HepG2 (cell line): Measurements from ENCODE around the gene ZNF561. TPM values are rescaled to one million over a fixed set of nuclear protein-coding genes. Genes with fewer than 3 reads are reported as not detected.

ENCODE experiments used
- ATF4 ChIP-seq, 2 experiments: fragments of 450-650 bp in 1 of 2; sonication (generic) in 1 of 2; formaldehyde crosslinking; IDR thresholded peaks; 2 replicates each; pipeline versions ENCODE4 v1.5.0 to v1.8.0; 2020 to 2022; ENCODE audit warnings: mild to moderate bottlenecking in 1 of 2, missing genetic modification reagents in 1 of 2
- BHLHE40 ChIP-seq: IDR thresholded peaks from 2 replicates; pipeline ENCODE4 v1.6.1; 2011; ENCODE audit warnings: low read length, improper control_type of control experiment
- CAMTA2 ChIP-seq: sonication (generic); formaldehyde crosslinking; IDR thresholded peaks from 2 replicates; pipeline ENCODE4 v1.4.0; 2020; ENCODE audit warnings: mild to moderate bottlenecking, missing genetic modification reagents, borderline replicate concordance
- FOXM1 ChIP-seq: sonication (generic); formaldehyde crosslinking; IDR thresholded peaks from 2 replicates; pipeline ENCODE4 v1.5.0; 2020; ENCODE audit warnings: missing genetic modification reagents
- GMEB2 ChIP-seq: IDR thresholded peaks from 2 replicates; pipeline ENCODE4 v1.6.1; 2016; ENCODE audit warnings: missing biosample characterization, missing genetic modification reagents, low read depth
- HNF4A ChIP-seq: sonication (generic); formaldehyde crosslinking; IDR thresholded peaks from 2 replicates; pipeline ENCODE4 v1.4.0; 2020; ENCODE audit warnings: missing genetic modification reagents
- KLF12 ChIP-seq: sonication (generic); formaldehyde crosslinking; IDR thresholded peaks from 2 replicates; pipeline ENCODE4 v1.4.0; 2020; ENCODE audit warnings: missing genetic modification reagents, borderline replicate concordance
- MEF2D ChIP-seq: sonication (generic); formaldehyde crosslinking; IDR thresholded peaks from 2 replicates; pipeline ENCODE4 v1.5.1; 2020; ENCODE audit warnings: mild to moderate bottlenecking, missing genetic modification reagents
- NFYB ChIP-seq: sonication (generic); formaldehyde crosslinking; IDR thresholded peaks from 2 replicates; pipeline ENCODE4 v1.4.0; 2020; ENCODE audit warnings: missing genetic modification reagents
- RCOR2 ChIP-seq: IDR thresholded peaks from 2 replicates; pipeline ENCODE4 v1.6.1; 2016; ENCODE audit warnings: missing biosample characterization, missing genetic modification reagents
- RFXANK ChIP-seq: IDR thresholded peaks from 2 replicates; pipeline ENCODE4 v1.6.1; 2016
- SAP130 ChIP-seq: IDR thresholded peaks from 2 replicates; pipeline ENCODE4 v1.6.1; 2016; ENCODE audit warnings: low read depth
- SIX1 ChIP-seq: sonication (generic); formaldehyde crosslinking; IDR thresholded peaks from 2 replicates; pipeline ENCODE4 v1.4.0; 2020; ENCODE audit warnings: missing genetic modification reagents, borderline replicate concordance
- SNAI1 ChIP-seq: sonication (generic); formaldehyde crosslinking; IDR thresholded peaks from 2 replicates; pipeline ENCODE4 v1.5.0; 2020; ENCODE audit warnings: mild to moderate bottlenecking, missing genetic modification reagents, borderline replicate concordance
- SOX5 ChIP-seq: IDR thresholded peaks from 2 replicates; pipeline ENCODE4 v1.6.1; 2016; ENCODE audit warnings: borderline replicate concordance
- TRIM24 ChIP-seq: sonication (generic); formaldehyde crosslinking; IDR thresholded peaks from 2 replicates; pipeline ENCODE4 v1.8.0; 2022; ENCODE audit warnings: mild to moderate bottlenecking, missing genetic modification reagents
- YY1 ChIP-seq: IDR thresholded peaks from 2 replicates; pipeline ENCODE4 v1.6.1; 2011; ENCODE audit warnings: low read length, low read depth, moderate library complexity, mild to moderate bottlenecking; ENCODE audit not compliant: insufficient read depth, insufficient replicate concordance
- ZFAT ChIP-seq: sonication (generic); formaldehyde crosslinking; conservative IDR thresholded peaks from 2 replicates; pipeline ENCODE4 v1.8.1; 2023; ENCODE audit warnings: missing genetic modification reagents, inconsistent platforms
- ZNF136 ChIP-seq: sonication (generic); formaldehyde crosslinking; IDR thresholded peaks from 2 replicates; pipeline ENCODE4 v1.8.1; 2022; ENCODE audit warnings: low read depth, mild to moderate bottlenecking, moderate library complexity, missing genetic modification reagents
- ZNF367 ChIP-seq: sonication (generic); formaldehyde crosslinking; IDR thresholded peaks from 2 replicates; pipeline ENCODE4 v1.4.0; 2020; ENCODE audit warnings: missing genetic modification reagents, borderline replicate concordance
- ZNF383 ChIP-seq: sonication (generic); formaldehyde crosslinking; IDR thresholded peaks from 2 replicates; pipeline ENCODE4 v1.4.0; 2020; ENCODE audit warnings: missing genetic modification reagents, mild to moderate bottlenecking, borderline replicate concordance
- ZNF639 ChIP-seq: conservative IDR thresholded peaks from 2 replicates; pipeline ENCODE4 v1.6.1; 2018; ENCODE audit warnings: missing genetic modification reagents
- ZSCAN22 ChIP-seq: sonication (generic); formaldehyde crosslinking; IDR thresholded peaks from 2 replicates; pipeline ENCODE4 v1.4.0; 2020; ENCODE audit warnings: mild to moderate bottlenecking, missing genetic modification reagents
- polyA plus RNA-seq, 8 experiments: library from polyadenylated mRNA; depleted of rRNA in 3 of 8; stranded (reverse) in 7 of 8; unstranded in 1 of 8; fragments of >200 nt; fragmentation: Illumina TruSeq in 4 of 8; extraction: Trizol in 4 of 8; gene quantifications; 2 replicates each; pipeline versions ENCODE4 v1.2.1 to v1.2.3, GENCODE V29; 2011 to 2016; ENCODE audit warnings: low read depth in 4 of 8, missing spikeins in 1 of 8, mixed read lengths in 1 of 8; ENCODE audit not compliant: insufficient read depth in 1 of 8
- total RNA-seq, 5 experiments: library from RNA; depleted of rRNA; stranded (reverse); fragments of >200 nt; fragmentation: Illumina TruSeq; extraction: Trizol; gene quantifications; 2 replicates each; pipeline ENCODE4 v1.2.3, GENCODE V29; 2016; ENCODE audit warnings: low read depth in 1 of 5
- TF ChIP-seq, protein P1 (sequence below): sonication (generic); formaldehyde crosslinking; IDR thresholded peaks from 2 replicates; pipeline ENCODE4 v1.8.0; 2023; ENCODE audit warnings: mild to moderate bottlenecking, missing genetic modification reagents
- TF ChIP-seq, protein P2 (sequence below): sonication (generic); formaldehyde crosslinking; IDR thresholded peaks from 2 replicates; pipeline ENCODE4 v1.5.1; 2020; ENCODE audit warnings: mild to moderate bottlenecking, missing genetic modification reagents, moderate library complexity

Gene ZNF561
- total and polyA plus RNA-seq, 2 of the 13 experiments (the other 11 are each of a cell fraction or from before 2014, with no cell fraction given), result 19.8 to 35.1 TPM

DNA sequence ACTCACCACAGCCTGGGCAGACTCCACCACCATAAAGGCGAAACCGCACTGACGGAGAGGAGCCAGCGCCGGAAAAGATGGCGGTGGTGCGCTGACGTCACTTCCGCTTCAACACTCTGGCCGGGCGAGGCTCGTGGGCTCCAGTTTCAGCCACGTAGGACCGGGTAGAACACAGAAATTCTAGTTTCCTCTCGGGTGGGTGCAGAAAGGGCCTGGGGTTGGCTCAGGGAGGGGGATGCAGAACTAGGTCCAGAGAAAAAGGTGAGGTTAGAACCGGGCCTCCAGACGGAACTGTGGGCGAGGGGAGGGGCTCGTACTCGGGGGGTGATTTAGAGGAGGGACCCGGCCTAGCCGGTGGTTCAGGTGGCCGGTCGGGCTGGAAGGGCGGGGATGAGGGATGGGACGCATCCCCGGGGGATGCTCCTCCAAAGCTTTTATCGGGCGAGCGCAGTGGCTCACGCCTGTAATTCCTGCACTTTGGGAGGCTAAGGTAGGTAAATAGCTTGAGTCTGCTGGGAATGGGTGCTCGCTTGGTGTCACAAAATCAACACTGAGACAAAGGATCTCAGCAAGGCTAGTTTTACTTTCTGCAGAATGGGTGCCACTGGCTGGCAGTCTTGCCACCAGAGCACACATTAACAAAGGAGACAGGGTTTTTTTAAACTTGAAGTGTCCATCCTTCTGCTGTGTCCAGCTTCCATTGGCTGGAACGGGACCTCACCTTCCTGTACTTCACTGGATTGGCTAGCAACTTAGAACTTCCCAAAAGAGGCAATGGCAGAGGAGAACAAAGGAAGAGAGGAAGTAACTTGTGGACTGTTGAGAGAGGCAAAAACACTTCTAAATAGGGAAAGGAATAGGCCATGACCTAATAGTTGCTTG lies at the start of gene ZNF561 (continued):
- TF ChIP-seq SAP130, result peak; percentile 85
- TF ChIP-seq MEF2D, result no peak
- TF ChIP-seq RCOR2 (CRISPR knock-in tag), result no peak
- TF ChIP-seq ZFAT (CRISPR knock-in tag), result no peak
- no peak for TF ChIP-seq CAMTA2 (CRISPR knock-in tag)
- TF ChIP-seq BHLHE40, result no peak
- no peak for TF ChIP-seq ZNF367
- TF ChIP-seq SNAI1 (CRISPR knock-in tag), result 0 out of 2 replicates have a peak, but pooled peaks have one; percentile 49
- TF ChIP-seq TRIM24, result no peak
- no peak for TF ChIP-seq HNF4A (CRISPR knock-in tag)
- no peak; the same call in 1 of the 2 replicates for TF ChIP-seq ZNF639
- no peak for TF ChIP-seq ZSCAN22 (CRISPR knock-in tag)
- TF ChIP-seq YY1, result peak; percentile 96
- TF ChIP-seq SOX5, result no peak
- no peak for TF ChIP-seq FOXM1 (CRISPR knock-in tag)
- TF ChIP-seq, protein P1, sequence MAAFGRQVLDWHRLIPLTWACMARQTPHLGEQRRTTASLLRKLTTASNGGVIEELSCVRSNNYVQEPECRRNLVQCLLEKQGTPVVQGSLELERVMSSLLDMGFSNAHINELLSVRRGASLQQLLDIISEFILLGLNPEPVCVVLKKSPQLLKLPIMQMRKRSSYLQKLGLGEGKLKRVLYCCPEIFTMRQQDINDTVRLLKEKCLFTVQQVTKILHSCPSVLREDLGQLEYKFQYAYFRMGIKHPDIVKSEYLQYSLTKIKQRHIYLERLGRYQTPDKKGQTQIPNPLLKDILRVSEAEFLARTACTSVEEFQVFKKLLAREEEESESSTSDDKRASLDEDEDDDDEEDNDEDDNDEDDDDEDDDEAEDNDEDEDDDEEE (CRISPR knock-in tag), result no peak
- TF ChIP-seq ZNF136 (CRISPR knock-in tag), result no peak; the same call in 1 of the 2 replicates
- TF ChIP-seq, protein P2, sequence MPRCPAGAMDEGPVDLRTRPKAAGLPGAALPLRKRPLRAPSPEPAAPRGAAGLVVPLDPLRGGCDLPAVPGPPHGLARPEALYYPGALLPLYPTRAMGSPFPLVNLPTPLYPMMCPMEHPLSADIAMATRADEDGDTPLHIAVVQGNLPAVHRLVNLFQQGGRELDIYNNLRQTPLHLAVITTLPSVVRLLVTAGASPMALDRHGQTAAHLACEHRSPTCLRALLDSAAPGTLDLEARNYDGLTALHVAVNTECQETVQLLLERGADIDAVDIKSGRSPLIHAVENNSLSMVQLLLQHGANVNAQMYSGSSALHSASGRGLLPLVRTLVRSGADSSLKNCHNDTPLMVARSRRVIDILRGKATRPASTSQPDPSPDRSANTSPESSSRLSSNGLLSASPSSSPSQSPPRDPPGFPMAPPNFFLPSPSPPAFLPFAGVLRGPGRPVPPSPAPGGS (CRISPR knock-in tag), result 0 out of 2 replicates have a peak, but pooled peaks have one; percentile 41
- TF ChIP-seq ZNF383, result no peak
- TF ChIP-seq NFYB (CRISPR knock-in tag), result peak; percentile 66
- no peak for TF ChIP-seq GMEB2 (CRISPR knock-in tag)
- TF ChIP-seq SIX1 (CRISPR knock-in tag), result no peak
- peak; percentile 83 for TF ChIP-seq KLF12 (CRISPR knock-in tag)
- peak in 1 of 2 experiments; percentile 65; a peak in 1 of 4 replicates for TF ChIP-seq ATF4 (CRISPR knock-in tag; IDR thresholded peaks at IDR 0.05)
- TF ChIP-seq RFXANK (CRISPR knock-in tag), result no peak
